Nephron (organoid): ENCODE data around the gene FBN1.

Experiments used
- H3K27ac Mint-ChIP-seq, 3 experiments: 2 replicates each; pipeline ENCODE4 v1.8.0; 2020; ENCODE audit warnings: mixed read lengths in 3 of 3, mild to moderate bottlenecking in 2 of 3, moderate library complexity in 1 of 3
- H3K27me3 Mint-ChIP-seq: 2 replicates; pipeline ENCODE4 v1.8.0; 2021; ENCODE audit warnings: low read depth, mild to moderate bottlenecking, moderate library complexity, mixed read lengths
- H3K36me3 Mint-ChIP-seq: 2 replicates; pipeline ENCODE4 v1.8.0; 2020; ENCODE audit warnings: low read depth, mixed read lengths
- H3K4me1 Mint-ChIP-seq: 2 replicates; pipeline ENCODE4 v1.8.0; 2020; ENCODE audit warnings: mixed read lengths
- H3K4me3 Mint-ChIP-seq, 3 experiments: 2 replicates each; pipeline ENCODE4 v1.8.0; 2020; ENCODE audit warnings: mild to moderate bottlenecking in 3 of 3, mixed read lengths in 3 of 3, moderate library complexity in 2 of 3
- H3K9me3 Mint-ChIP-seq: 2 replicates; pipeline ENCODE4 v1.8.0; 2020; ENCODE audit warnings: mixed read lengths
- TF ChIP-seq, protein P1 (sequence below), 3 experiments: fragments of 200-600 bp; sonication (generic); IDR thresholded peaks; one replicate each; pipeline ENCODE4 v1.5.0; 2021; ENCODE audit warnings: antibody characterized with exemption in 3 of 3; ENCODE audit not compliant: unreplicated experiment in 3 of 3

Gene FBN1

DNA sequence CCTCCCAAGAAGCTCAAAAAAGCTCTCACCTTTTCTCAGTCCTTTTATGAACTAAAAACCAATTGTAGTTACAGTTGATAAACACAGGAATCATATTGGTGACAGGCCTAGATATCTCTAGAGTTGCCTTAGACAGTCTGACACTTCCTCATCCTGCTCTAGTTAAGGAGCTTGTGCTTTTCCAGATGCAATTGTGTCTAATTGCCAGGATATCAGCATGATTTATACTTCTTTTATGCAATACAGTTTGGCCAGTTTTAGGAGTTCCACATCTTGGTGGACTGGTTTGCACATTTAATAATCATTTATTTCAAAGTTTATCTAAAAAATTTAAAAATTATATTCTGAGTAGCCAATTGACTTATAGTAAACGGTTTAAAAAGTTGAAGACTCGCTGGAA is 218.6 kb downstream of the FBN1 start:
- peaks cover 27% of the 10 kb centered on the region for H3K4me1 Mint-ChIP-seq
- H3K27me3 Mint-ChIP-seq, result no peaks in the 10 kb centered on the region
- H3K27ac Mint-ChIP-seq, result peak overlapping the region in 2 of 3 experiments; percentile 43 to 60
- H3K36me3 Mint-ChIP-seq, result peaks cover 61% of the 10 kb centered on the region
- TF ChIP-seq, protein P1, sequence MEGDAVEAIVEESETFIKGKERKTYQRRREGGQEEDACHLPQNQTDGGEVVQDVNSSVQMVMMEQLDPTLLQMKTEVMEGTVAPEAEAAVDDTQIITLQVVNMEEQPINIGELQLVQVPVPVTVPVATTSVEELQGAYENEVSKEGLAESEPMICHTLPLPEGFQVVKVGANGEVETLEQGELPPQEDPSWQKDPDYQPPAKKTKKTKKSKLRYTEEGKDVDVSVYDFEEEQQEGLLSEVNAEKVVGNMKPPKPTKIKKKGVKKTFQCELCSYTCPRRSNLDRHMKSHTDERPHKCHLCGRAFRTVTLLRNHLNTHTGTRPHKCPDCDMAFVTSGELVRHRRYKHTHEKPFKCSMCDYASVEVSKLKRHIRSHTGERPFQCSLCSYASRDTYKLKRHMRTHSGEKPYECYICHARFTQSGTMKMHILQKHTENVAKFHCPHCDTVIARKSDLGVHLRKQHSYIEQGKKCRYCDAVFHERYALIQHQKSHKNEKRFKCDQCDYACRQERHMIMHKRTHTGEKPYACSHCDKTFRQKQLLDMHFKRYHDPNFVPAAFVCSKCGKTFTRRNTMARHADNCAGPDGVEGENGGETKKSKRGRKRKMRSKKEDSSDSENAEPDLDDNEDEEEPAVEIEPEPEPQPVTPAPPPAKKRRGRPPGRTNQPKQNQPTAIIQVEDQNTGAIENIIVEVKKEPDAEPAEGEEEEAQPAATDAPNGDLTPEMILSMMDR (IDR thresholded peaks at IDR 0.05; ENCODE audit: unreplicated experiment in 3 of 3), result no peak
- no peak overlapping the region for H3K4me3 Mint-ChIP-seq
- no peaks in the 10 kb centered on the region for H3K9me3 Mint-ChIP-seq

DNA sequence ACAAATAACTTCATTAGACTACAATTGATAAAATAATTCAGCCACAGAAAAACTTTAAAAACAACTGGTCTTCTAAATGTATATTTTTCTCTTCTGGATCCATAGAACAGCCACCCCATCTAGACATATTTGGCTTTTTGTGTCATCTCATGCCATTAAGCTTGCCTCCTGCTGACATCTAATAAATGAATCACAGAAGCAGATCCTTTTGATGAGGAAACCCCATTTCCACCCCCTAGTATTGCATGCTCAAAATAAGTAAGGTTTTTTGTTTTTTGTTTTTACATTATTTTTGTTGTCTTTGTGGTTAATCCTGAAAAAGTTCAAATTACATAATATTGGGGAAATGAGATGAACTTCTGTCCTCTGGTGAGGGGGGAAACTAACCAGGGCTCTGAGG is 219.5 kb downstream of the FBN1 start:
- Mint-ChIP-seq H3K36me3 (peaks cover 68% of the 10 kb centered on the region), H3K9me3 (no peaks in the 10 kb centered on the region), H3K4me3 (no peak overlapping the region), H3K4me1 (peaks cover 29% of the 10 kb centered on the region), H3K27ac (peak overlapping the region in 2 of 3 experiments; percentile 60 to 72), H3K27me3 (no peaks in the 10 kb centered on the region)
- TF ChIP-seq, protein P1 (IDR thresholded peaks at IDR 0.05; ENCODE audit: unreplicated experiment in 3 of 3), result no peak

DNA sequence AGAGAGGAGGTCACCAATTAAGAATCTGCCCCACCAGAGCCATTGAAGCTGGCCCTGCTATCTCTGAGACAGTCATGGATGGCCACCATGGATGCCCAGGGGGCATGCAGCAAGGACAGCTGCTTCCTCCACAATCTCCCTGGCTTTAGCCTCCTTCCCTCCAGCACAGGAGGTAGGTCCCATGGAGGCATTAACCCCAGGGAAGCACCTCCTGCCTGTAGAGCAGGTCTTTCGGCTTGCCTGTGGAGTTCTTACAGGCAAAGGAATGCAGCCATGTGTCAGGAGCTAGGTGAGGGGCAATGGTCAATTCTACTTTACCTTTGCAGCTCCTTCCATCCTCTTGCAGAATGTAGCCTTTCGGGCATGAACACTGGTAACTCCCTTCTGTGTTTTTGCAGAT is 220.5 kb downstream of the FBN1 start:
- H3K27me3 Mint-ChIP-seq, result no peaks in the 10 kb centered on the region
- no peak overlapping the region for H3K4me3 Mint-ChIP-seq
- H3K27ac Mint-ChIP-seq, result peak overlapping the region in 2 of 3 experiments; percentile 95 to 97
- no peaks in the 10 kb centered on the region for H3K9me3 Mint-ChIP-seq
- peaks cover 37% of the 10 kb centered on the region for H3K4me1 Mint-ChIP-seq
- peaks cover 69% of the 10 kb centered on the region for H3K36me3 Mint-ChIP-seq
- TF ChIP-seq, protein P1 (IDR thresholded peaks at IDR 0.05; ENCODE audit: unreplicated experiment in 3 of 3), result no peak

DNA sequence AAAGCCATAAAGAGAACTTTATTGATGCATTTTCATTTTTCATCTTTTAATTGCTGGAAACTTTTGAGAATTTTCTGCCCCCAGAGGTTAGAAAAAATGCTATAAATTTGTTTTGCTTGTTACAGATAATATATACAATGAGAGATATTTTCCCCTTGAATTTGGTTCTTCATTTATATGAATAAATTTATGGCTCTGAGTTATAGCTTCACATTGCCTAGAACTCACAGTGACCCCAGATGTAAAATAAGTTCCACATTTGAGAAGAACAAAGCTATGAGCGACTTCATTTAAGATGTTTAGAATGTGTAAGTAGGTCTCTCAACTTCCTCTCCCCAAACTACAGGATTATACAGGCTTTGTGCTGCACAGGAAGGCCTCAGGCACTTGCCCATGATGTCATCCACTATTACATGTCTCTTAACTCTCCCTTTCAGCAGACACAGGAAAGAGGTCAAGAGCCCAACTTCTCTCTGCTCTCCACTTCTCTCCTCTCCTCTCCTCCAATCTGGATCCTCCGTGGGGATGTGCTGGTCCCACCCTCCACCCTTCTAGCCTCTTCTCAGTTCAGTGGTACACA is 221.5 kb downstream of the FBN1 start:
- peaks cover 37% of the 10 kb centered on the region for H3K4me1 Mint-ChIP-seq
- no peak overlapping the region for H3K4me3 Mint-ChIP-seq
- H3K27me3 Mint-ChIP-seq, result no peaks in the 10 kb centered on the region
- peak overlapping the region; percentile 93 to 97 (median 95) for H3K27ac Mint-ChIP-seq
- no peaks in the 10 kb centered on the region for H3K9me3 Mint-ChIP-seq
- peaks cover 76% of the 10 kb centered on the region for H3K36me3 Mint-ChIP-seq
- TF ChIP-seq, protein P1 (IDR thresholded peaks at IDR 0.05; ENCODE audit: unreplicated experiment in 3 of 3), result no peak

DNA sequence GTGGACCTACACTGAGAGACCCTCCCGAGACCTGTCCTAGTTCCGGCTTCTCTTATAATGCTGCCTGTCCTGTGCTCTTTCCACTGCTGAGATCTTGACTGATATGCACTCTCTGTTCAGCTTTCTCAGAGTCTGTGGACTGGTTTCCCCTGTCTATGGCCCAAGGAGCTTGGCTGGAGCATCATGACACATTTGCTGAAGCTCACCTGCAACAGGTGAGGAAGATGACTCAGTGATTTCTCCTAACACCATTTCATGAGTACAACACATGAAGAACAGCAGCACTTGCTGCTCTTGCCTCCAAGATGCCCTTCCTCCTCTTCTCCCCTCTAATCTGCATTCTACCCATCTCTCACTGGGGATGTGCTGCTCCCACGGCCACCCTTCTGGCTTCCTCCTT is 222.2 kb downstream of the FBN1 start:
- TF ChIP-seq, protein P1 (IDR thresholded peaks at IDR 0.05; ENCODE audit: unreplicated experiment in 3 of 3), result no peak
- peak overlapping the region; percentile 93 to 97 (median 95) for H3K27ac Mint-ChIP-seq
- H3K4me3 Mint-ChIP-seq, result peak overlapping the region in 2 of 3 experiments; percentile 12 to 49
- no peaks in the 10 kb centered on the region for H3K9me3 Mint-ChIP-seq
- H3K27me3 Mint-ChIP-seq, result no peaks in the 10 kb centered on the region
- H3K4me1 Mint-ChIP-seq, result peaks cover 37% of the 10 kb centered on the region
- H3K36me3 Mint-ChIP-seq, result peaks cover 72% of the 10 kb centered on the region

DNA sequence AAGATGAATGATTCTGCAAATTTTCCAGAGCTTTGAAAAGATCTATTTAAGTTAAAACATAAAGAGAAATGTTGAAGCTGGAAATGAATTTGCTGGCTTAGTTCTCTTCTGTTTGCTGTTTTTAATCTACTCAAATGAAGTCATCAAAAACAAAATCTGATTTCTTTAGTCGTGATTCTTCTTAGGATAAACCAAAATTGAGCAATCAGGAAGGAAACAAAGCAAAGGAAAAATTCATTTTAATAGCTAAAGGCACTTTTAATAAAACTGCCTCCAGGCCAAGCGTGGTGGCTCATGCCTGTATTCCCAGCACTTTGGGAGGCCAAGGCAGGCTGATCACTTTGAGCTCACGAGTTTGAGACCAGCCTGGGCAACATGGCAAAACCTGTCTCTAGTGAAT is 223.1 kb downstream of the FBN1 start:
- H3K9me3 Mint-ChIP-seq, result no peaks in the 10 kb centered on the region

More for the DNA sequence above, 223.1 kb downstream of the FBN1 start:
- TF ChIP-seq, protein P1 (IDR thresholded peaks at IDR 0.05; ENCODE audit: unreplicated experiment in 3 of 3), result no peak
- H3K36me3 Mint-ChIP-seq, result peaks cover 71% of the 10 kb centered on the region
- H3K4me1 Mint-ChIP-seq, result peaks cover 37% of the 10 kb centered on the region
- H3K27me3 Mint-ChIP-seq, result no peaks in the 10 kb centered on the region
- no peak overlapping the region for H3K4me3 Mint-ChIP-seq
- peak overlapping the region; percentile 5 to 97 (median 46) for H3K27ac Mint-ChIP-seq
